Neural cell (in vitro differentiated cells): Measurements from ENCODE around the gene SLC34A3. TPM values are rescaled to one million over a fixed set of nuclear protein-coding genes. Genes with fewer than 3 reads are reported as not detected.

ENCODE experiments used
- H2AFZ ChIP-seq: fragments of 200-600, 300-800 bp; sonication (generic), shearing (Covaris generic); 2 replicates; pipeline ENCODE4 v1.6.0; 2014; ENCODE audit warnings: low read depth, mild to moderate bottlenecking, antibody characterized with exemption, low read length, moderate library complexity
- H3F3A ChIP-seq: fragments of 200-600 bp; shearing (Covaris generic); 2 replicates; pipeline ENCODE4 v1.6.1; 2016; ENCODE audit warnings: mild to moderate bottlenecking, moderate library complexity, mixed read lengths, antibody characterized with exemption, low read length; ENCODE audit not compliant: insufficient read depth, poor library complexity, severe bottlenecking
- H3K27ac ChIP-seq: fragments of 200-600, 300-800 bp; sonication (generic), shearing (Covaris generic); 2 replicates; pipeline ENCODE4 v1.5.1; 2014; ENCODE audit warnings: mild to moderate bottlenecking, low read length, moderate library complexity
- H3K27me3 ChIP-seq: fragments of 300-800, 200-600 bp; sonication (generic), shearing (Covaris generic); 2 replicates; pipeline ENCODE4 v1.6.0; 2014; ENCODE audit warnings: mild to moderate bottlenecking, low read depth, low read length, moderate library complexity; ENCODE audit not compliant: insufficient read depth
- H3K36me3 ChIP-seq: fragments of 300-800, 200-600 bp; sonication (generic), shearing (Covaris generic); 2 replicates; pipeline ENCODE4 v1.5.1; 2014; ENCODE audit warnings: mild to moderate bottlenecking, antibody characterized with exemption, low read length, moderate library complexity; ENCODE audit not compliant: insufficient read depth
- H3K4me2 ChIP-seq: fragments of 300-800, 200-600 bp; sonication (generic), shearing (Covaris generic); 2 replicates; pipeline ENCODE4 v1.6.0; 2014; ENCODE audit warnings: mild to moderate bottlenecking, low read length
- H3K4me3 ChIP-seq: fragments of 300-800, 200-600 bp; sonication (generic), shearing (Covaris generic); 2 replicates; pipeline ENCODE4 v1.5.1; 2014; ENCODE audit warnings: mild to moderate bottlenecking, low read length, moderate library complexity
- H3K79me2 ChIP-seq: fragments of 200-600 bp; shearing (Covaris generic); replicated peaks from 2 replicates; pipeline ENCODE4 v1.6.0; 2014; ENCODE audit warnings: mild to moderate bottlenecking, low read length, moderate library complexity; ENCODE audit not compliant: insufficient read depth
- H3K9ac ChIP-seq: fragments of 300-800, 200-600 bp; sonication (generic), shearing (Covaris generic); 2 replicates; pipeline ENCODE4 v1.6.1; 2016; ENCODE audit warnings: mild to moderate bottlenecking, low read length, mixed read lengths
- H3K9me2 ChIP-seq: fragments of 200-600 bp; shearing (Covaris generic); 2 replicates; pipeline ENCODE4 v1.6.1; 2016; ENCODE audit warnings: mild to moderate bottlenecking, low read length, mixed read lengths; ENCODE audit not compliant: insufficient read depth
- H3K9me3 ChIP-seq: fragments of 200-600, 300-800 bp; sonication (generic), shearing (Covaris generic); 2 replicates; pipeline ENCODE4 v1.6.1; 2016; ENCODE audit warnings: mild to moderate bottlenecking, mixed run types, low read length, moderate library complexity, mixed read lengths
- H4K20me1 ChIP-seq: fragments of 200-600 bp; shearing (Covaris generic); 2 replicates; pipeline ENCODE4 v1.6.1; 2016; ENCODE audit warnings: mild to moderate bottlenecking, mixed run types; ENCODE audit not compliant: insufficient read depth
- EP300 ChIP-seq: fragments of 450-650 bp; conservative IDR thresholded peaks from 2 replicates; pipeline ENCODE4 v1.6.1; 2014; ENCODE audit warnings: antibody characterized with exemption, mild to moderate bottlenecking, moderate library complexity; ENCODE audit not compliant: poor library complexity, severe bottlenecking
- EZH2 ChIP-seq: fragments of 200-600, 300-800 bp; shearing (Covaris generic), sonication (generic); IDR thresholded peaks from 2 replicates; pipeline ENCODE4 v1.6.1; 2014; ENCODE audit warnings: antibody characterized with exemption, low read length, borderline replicate concordance, mild to moderate bottlenecking; ENCODE audit not compliant: insufficient read depth, poor library complexity, severe bottlenecking
- MXI1 ChIP-seq: fragments of 450-650 bp; conservative IDR thresholded peaks from 2 replicates; pipeline ENCODE4 v1.6.1; 2014; ENCODE audit warnings: antibody characterized with exemption, mild to moderate bottlenecking; ENCODE audit not compliant: poor library complexity, severe bottlenecking
- POLR2AphosphoS5 ChIP-seq: IDR thresholded peaks from 2 replicates; pipeline ENCODE4 v1.6.1; 2012
- RAD21 ChIP-seq: fragments of 450-650 bp; conservative IDR thresholded peaks from 2 replicates; pipeline ENCODE4 v1.6.1; 2014; ENCODE audit warnings: antibody characterized with exemption, mild to moderate bottlenecking, moderate library complexity
- REST ChIP-seq: IDR thresholded peaks from 2 replicates; pipeline ENCODE4 v1.6.1; 2012; ENCODE audit warnings: borderline replicate concordance
- SMC3 ChIP-seq: fragments of 450-650 bp; conservative IDR thresholded peaks from 2 replicates; pipeline ENCODE4 v1.6.1; 2014; ENCODE audit warnings: antibody characterized with exemption, mild to moderate bottlenecking, moderate library complexity; ENCODE audit not compliant: poor library complexity
- TAF1 ChIP-seq: IDR thresholded peaks from 2 replicates; pipeline ENCODE4 v1.6.1; 2012; ENCODE audit warnings: low read depth
- polyA plus RNA-seq: library from polyadenylated mRNA; depleted of rRNA; stranded (reverse); fragments of >200 nt; gene quantifications from 2 replicates; pipeline ENCODE4 v1.2.3, GENCODE V29; 2014
- TF ChIP-seq, protein P1 (sequence below): fragments of 450-650 bp; IDR thresholded peaks from 2 replicates; pipeline ENCODE4 v1.5.1; 2014; ENCODE audit warnings: antibody characterized with exemption, mild to moderate bottlenecking, moderate library complexity; ENCODE audit not compliant: poor library complexity, severe bottlenecking

SLC34A3 gene
- polyA plus RNA-seq, 1 donor from 2014 or later = 0.27 TPM

GRCh38 chr9:137184881-137185660, 45.6 kb upstream of the SLC34A3 start:
- H3K4me2 ChIP-seq = no peak overlapping the region
- peaks cover 14% of the 10 kb centered on the region for H3K79me2 ChIP-seq
- no peak for TF ChIP-seq MXI1
- TF ChIP-seq REST = no peak
- no peak overlapping the region for H2AFZ ChIP-seq
- no peak overlapping the region for H3K27ac ChIP-seq
- H4K20me1 ChIP-seq = no peaks in the 10 kb centered on the region
- H3K9ac ChIP-seq = no peak overlapping the region
- H3K36me3 ChIP-seq = no peaks in the 10 kb centered on the region
- H3K4me3 ChIP-seq = no peak overlapping the region
- H3K27me3 ChIP-seq = no peaks in the 10 kb centered on the region
- no peaks in the 10 kb centered on the region for H3F3A ChIP-seq
- no peaks in the 10 kb centered on the region for H3K9me2 ChIP-seq
- H3K9me3 ChIP-seq = no peaks in the 10 kb centered on the region

DNA sequence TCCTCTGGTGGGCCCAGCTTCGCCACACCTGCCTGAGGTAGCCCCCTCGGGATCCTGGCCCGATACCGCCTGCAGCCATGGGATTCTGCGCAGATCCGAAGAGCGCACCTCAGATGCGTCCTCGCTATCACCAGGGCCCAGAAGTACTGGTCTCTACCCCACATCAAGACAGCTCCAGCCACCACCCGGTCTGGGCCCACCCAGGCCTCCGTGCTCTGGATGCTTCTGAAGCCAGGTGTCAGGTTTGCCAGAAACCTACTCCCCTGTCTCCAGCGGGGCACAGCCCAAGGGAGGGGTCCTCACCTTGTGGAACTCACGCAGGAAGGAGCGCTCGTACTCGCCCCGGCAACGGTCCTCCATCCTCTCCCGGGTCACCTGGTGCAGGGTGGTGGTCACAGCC, 44.8 kb upstream of the SLC34A3 start:
- H3K27me3 ChIP-seq = no peaks in the 10 kb centered on the region
- H4K20me1 ChIP-seq = no peaks in the 10 kb centered on the region
- no peaks in the 10 kb centered on the region for H3K36me3 ChIP-seq
- H3K79me2 ChIP-seq = peaks cover 14% of the 10 kb centered on the region
- H3K9me2 ChIP-seq = no peaks in the 10 kb centered on the region
- H3K4me3 ChIP-seq = peak overlapping the region; percentile 98
- no peak overlapping the region for H2AFZ ChIP-seq
- no peaks in the 10 kb centered on the region for H3F3A ChIP-seq
- H3K9ac ChIP-seq = no peak overlapping the region
- TF ChIP-seq RAD21 = no peak
- no peak for TF ChIP-seq EZH2
- TF ChIP-seq SMC3 = no peak
- TF ChIP-seq, protein P1, sequence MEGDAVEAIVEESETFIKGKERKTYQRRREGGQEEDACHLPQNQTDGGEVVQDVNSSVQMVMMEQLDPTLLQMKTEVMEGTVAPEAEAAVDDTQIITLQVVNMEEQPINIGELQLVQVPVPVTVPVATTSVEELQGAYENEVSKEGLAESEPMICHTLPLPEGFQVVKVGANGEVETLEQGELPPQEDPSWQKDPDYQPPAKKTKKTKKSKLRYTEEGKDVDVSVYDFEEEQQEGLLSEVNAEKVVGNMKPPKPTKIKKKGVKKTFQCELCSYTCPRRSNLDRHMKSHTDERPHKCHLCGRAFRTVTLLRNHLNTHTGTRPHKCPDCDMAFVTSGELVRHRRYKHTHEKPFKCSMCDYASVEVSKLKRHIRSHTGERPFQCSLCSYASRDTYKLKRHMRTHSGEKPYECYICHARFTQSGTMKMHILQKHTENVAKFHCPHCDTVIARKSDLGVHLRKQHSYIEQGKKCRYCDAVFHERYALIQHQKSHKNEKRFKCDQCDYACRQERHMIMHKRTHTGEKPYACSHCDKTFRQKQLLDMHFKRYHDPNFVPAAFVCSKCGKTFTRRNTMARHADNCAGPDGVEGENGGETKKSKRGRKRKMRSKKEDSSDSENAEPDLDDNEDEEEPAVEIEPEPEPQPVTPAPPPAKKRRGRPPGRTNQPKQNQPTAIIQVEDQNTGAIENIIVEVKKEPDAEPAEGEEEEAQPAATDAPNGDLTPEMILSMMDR = no peak
- no peak for TF ChIP-seq MXI1
- no peak for TF ChIP-seq POLR2AphosphoS5
- no peak for TF ChIP-seq EP300
- TF ChIP-seq TAF1 = no peak
- TF ChIP-seq REST = no peak
- no peaks in the 10 kb centered on the region for H3K9me3 ChIP-seq
- no peak overlapping the region for H3K27ac ChIP-seq
- no peak overlapping the region for H3K4me2 ChIP-seq
